OCI-LY3 (cell line): ENCODE results near the gene MINDY4.
A peak's percentile ranks its signal among the peaks of the same experiment; 100 is the strongest.

Source experiments
- H2AFZ ChIP-seq: fragments of 200-600, 300-600 bp; shearing (Covaris generic); 2 replicates; pipeline ENCODE4 v1.6.0; 2014; ENCODE audit warnings: antibody characterized with exemption, low read depth, low read length
- H3K27ac ChIP-seq: fragments of 200-600, 300-600 bp; sonication (generic); 2 replicates; pipeline ENCODE4 v1.5.1; 2014; ENCODE audit warnings: mild to moderate bottlenecking, low read length, moderate library complexity, mixed read lengths
- H3K27me3 ChIP-seq: fragments of 200-600, 300-600 bp; sonication (generic); 2 replicates; pipeline ENCODE4 v1.6.1; 2014; ENCODE audit warnings: low read depth, low read length, mixed read lengths
- H3K36me3 ChIP-seq: fragments of 200-600, 300-600 bp; sonication (generic); replicated peaks from 2 replicates; pipeline ENCODE3; 2014; ENCODE audit warnings: low read depth, low read length, mixed read lengths
- H3K4me1 ChIP-seq: fragments of 300-600, 200-600 bp; sonication (generic); 2 replicates; pipeline ENCODE4 v1.6.1; 2014; ENCODE audit warnings: low read length, mixed read lengths
- H3K4me2 ChIP-seq: fragments of 200-600, 300-600 bp; sonication (generic); 2 replicates; pipeline ENCODE4 v1.6.1; 2014; ENCODE audit warnings: low read length, mixed read lengths
- H3K4me3 ChIP-seq: fragments of 300-600, 200-600 bp; sonication (generic); 2 replicates; pipeline ENCODE4 v1.5.1; 2014; ENCODE audit warnings: antibody characterized with exemption, mild to moderate bottlenecking, low read length, moderate library complexity
- H3K79me2 ChIP-seq: fragments of 300-600, 200-600 bp; shearing (Covaris generic); 2 replicates; pipeline ENCODE4 v1.6.1; 2014; ENCODE audit warnings: mild to moderate bottlenecking, low read length, mixed read lengths
- H3K9ac ChIP-seq: fragments of 300-600, 200-600 bp; shearing (Covaris generic); 2 replicates; pipeline ENCODE4 v1.6.0; 2014; ENCODE audit warnings: mild to moderate bottlenecking, low read length, moderate library complexity
- H3K9me3 ChIP-seq: fragments of 200-600, 300-600 bp; shearing (Covaris generic); 2 replicates; pipeline ENCODE4 v1.6.1; 2014; ENCODE audit warnings: low read length, mixed read lengths; ENCODE audit not compliant: insufficient read depth
- H4K20me1 ChIP-seq: fragments of 200-600, 300-600 bp; sonication (generic); 2 replicates; pipeline ENCODE4 v1.6.1; 2016; ENCODE audit warnings: low read length, mixed read lengths; ENCODE audit not compliant: insufficient read depth
- CTCF ChIP-seq: fragments of 200-600, 300-600 bp; sonication (generic); IDR thresholded peaks from 2 replicates; pipeline ENCODE4 v1.5.1; 2014; ENCODE audit warnings: antibody characterized with exemption, low read length, low read depth
- EZH2phosphoT487 ChIP-seq: fragments of 200-600 bp; shearing (Covaris generic); IDR thresholded peaks from 2 replicates; pipeline ENCODE4 v1.6.1; 2018; ENCODE audit warnings: antibody characterized with exemption, mixed run types, low read depth

MINDY4 gene

GRCh38 chr7:30873656-30874055 is 102.4 kb downstream of the MINDY4 start:
- H4K20me1 ChIP-seq: no peaks in the 10 kb centered on the region
- no peak overlapping the region for H3K9ac ChIP-seq
- no peak overlapping the region for H3K4me3 ChIP-seq
- H3K4me2 ChIP-seq: no peak overlapping the region
- TF ChIP-seq CTCF (no peak), EZH2phosphoT487 (no peak)
- H3K27ac ChIP-seq: 0 out of 2 replicates have a peak overlapping the region, but pooled peaks have one; percentile 16
- H3K79me2 ChIP-seq: no peaks in the 10 kb centered on the region
- peaks cover 17% of the 10 kb centered on the region for H3K4me1 ChIP-seq
- H3K27me3 ChIP-seq: no peaks in the 10 kb centered on the region
- H3K36me3 ChIP-seq: no peaks in the 10 kb centered on the region
- no peak overlapping the region for H2AFZ ChIP-seq
- H3K9me3 ChIP-seq: no peaks in the 10 kb centered on the region

DNA sequence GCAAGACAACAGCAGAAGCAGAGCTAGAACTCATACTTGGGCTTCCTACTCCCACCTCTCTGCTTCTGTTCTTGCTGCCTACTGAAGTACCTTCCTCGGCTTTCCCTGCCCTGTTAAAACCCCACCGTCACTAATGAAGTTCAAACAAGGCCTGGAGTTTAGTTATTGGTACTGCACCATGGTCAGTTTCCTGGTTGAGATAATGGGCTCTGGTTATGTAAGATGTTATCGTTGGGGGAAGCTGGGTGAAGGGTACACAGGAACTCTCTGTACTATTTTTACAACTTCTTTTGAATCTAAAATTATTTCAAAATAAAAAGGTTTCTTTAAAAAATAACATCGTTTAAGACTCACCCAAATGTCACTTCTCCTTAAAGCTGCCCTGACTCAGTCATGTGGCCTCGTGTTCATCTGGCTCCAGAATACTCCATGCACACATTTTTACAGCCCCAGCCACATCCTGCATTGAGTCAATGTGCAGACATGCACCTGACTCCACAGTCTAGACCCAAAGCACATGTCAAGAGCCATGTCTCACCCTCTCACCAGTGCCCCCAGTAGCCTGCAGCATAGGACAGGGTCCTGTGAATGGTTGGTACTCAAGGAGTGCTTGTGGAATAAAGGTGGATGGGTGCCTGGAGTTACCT is 103.6 kb downstream of the MINDY4 start:
- H2AFZ ChIP-seq: no peak overlapping the region
- H3K36me3 ChIP-seq: no peaks in the 10 kb centered on the region
- no peaks in the 10 kb centered on the region for H4K20me1 ChIP-seq
- H3K9ac ChIP-seq: no peak overlapping the region
- TF ChIP-seq CTCF (no peak), EZH2phosphoT487 (no peak)
- H3K27ac ChIP-seq: no peak overlapping the region
- no peaks in the 10 kb centered on the region for H3K27me3 ChIP-seq
- peaks cover 17% of the 10 kb centered on the region for H3K4me1 ChIP-seq
- no peak overlapping the region for H3K4me3 ChIP-seq
- no peaks in the 10 kb centered on the region for H3K9me3 ChIP-seq
- H3K79me2 ChIP-seq: no peaks in the 10 kb centered on the region
- no peak overlapping the region for H3K4me2 ChIP-seq

GRCh38 chr7:30877015-30877769 is 106.0 kb downstream of the MINDY4 start:
- Histone ChIP-seq H4K20me1 (no peaks in the 10 kb centered on the region), H3K27me3 (no peaks in the 10 kb centered on the region), H2AFZ (no peak overlapping the region), H3K4me3 (no peak overlapping the region), H3K79me2 (no peaks in the 10 kb centered on the region), H3K4me1 (peaks cover 17% of the 10 kb centered on the region), H3K4me2 (no peak overlapping the region), H3K36me3 (no peaks in the 10 kb centered on the region), H3K9me3 (no peaks in the 10 kb centered on the region), H3K27ac (no peak overlapping the region), H3K9ac (no peak overlapping the region)
- TF ChIP-seq EZH2phosphoT487: no peak
- no peak for TF ChIP-seq CTCF

DNA sequence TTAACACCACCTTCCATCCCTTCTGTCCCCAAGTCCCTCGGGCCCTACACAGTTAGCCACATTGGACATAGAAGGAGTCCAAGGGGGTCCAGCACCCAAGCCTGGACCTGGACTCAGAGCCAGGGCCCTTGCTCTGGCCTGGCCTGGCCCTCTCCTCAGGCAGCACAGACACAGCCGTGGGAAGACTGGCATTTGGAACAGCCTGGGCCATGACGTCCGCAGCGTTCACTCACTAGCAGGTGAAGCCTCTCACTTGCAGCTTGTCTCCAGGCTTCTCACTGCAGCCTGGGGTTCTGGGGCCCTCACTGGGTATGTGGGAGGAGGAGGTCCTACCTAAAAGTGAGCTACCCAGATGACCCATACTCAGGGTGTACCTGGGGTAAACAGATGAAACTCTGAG is 106.8 kb downstream of the MINDY4 start:
- Histone ChIP-seq H2AFZ (no peak overlapping the region), H4K20me1 (no peaks in the 10 kb centered on the region), H3K4me2 (no peak overlapping the region), H3K9me3 (no peaks in the 10 kb centered on the region), H3K27ac (no peak overlapping the region), H3K9ac (no peak overlapping the region), H3K79me2 (no peaks in the 10 kb centered on the region), H3K4me1 (peaks cover 11% of the 10 kb centered on the region), H3K4me3 (no peak overlapping the region), H3K27me3 (no peaks in the 10 kb centered on the region), H3K36me3 (no peaks in the 10 kb centered on the region)
- no peak for TF ChIP-seq CTCF
- no peak for TF ChIP-seq EZH2phosphoT487
